ENCODE measurements around the gene MIF4GD.

GRCh38 chr17:75227729-75228128 lies 43.3 kb downstream of the MIF4GD start:
- TF ChIP-seq CTCF (IDR thresholded peaks at IDR 0.05): no peak
- no peak for TF ChIP-seq POLR2AphosphoS5 (IDR thresholded peaks at IDR 0.05)

Measured in breast epithelium (tissue), 3 donors.